NOMO-1 treated with dmso at 0.1 percent for 144 hours (cell line): ENCODE measurements around the gene RBPMS2.

Experiments used
- DNase-seq: peaks from one replicate; lab custom pipeline; 2025; ENCODE audit not compliant: unreplicated experiment; lab: John Stamatoyannopoulos, UW

Gene RBPMS2

GRCh38 chr15:64731012-64731804 is 44.2 kb downstream of the RBPMS2 start:
- peak; percentile 61 for DNase-seq

- no peak for DNase-seq
These were observed 45.2 kb downstream of the RBPMS2 start for GRCh38 chr15:64730151-64730550.

GRCh38 chr15:64720188-64720587 is 55.2 kb downstream of the RBPMS2 start:
- DNase-seq, result no peak

GRCh38 chr15:64717735-64718495 is 57.5 kb downstream of the RBPMS2 start:
- no peak for DNase-seq

- DNase-seq, result no peak
These were observed 58.3 kb downstream of the RBPMS2 start for GRCh38 chr15:64717130-64717529.

- DNase-seq, result no peak
These were observed 58.9 kb downstream of the RBPMS2 start for GRCh38 chr15:64716452-64716851.

- DNase-seq, result no peak
These were observed 61.8 kb downstream of the RBPMS2 start for GRCh38 chr15:64713592-64713991.

GRCh38 chr15:64712353-64712752 is 63.0 kb downstream of the RBPMS2 start:
- no peak for DNase-seq

- DNase-seq, result no peak
These were observed 64.5 kb downstream of the RBPMS2 start for GRCh38 chr15:64710676-64711428.

GRCh38 chr15:64706011-64706911 is 69.1 kb downstream of the RBPMS2 start:
- DNase-seq, result no peak

GRCh38 chr15:64705006-64705405 is 70.4 kb downstream of the RBPMS2 start:
- DNase-seq, result no peak

GRCh38 chr15:64703632-64703959 is 71.8 kb downstream of the RBPMS2 start:
- no peak for DNase-seq

GRCh38 chr15:64702816-64703631 is 72.4 kb downstream of the RBPMS2 start:
- DNase-seq, result peak; percentile 72

- DNase-seq, result no peak
These were observed 73.8 kb downstream of the RBPMS2 start for GRCh38 chr15:64701482-64702184.

- no peak for DNase-seq
These were observed 74.3 kb downstream of the RBPMS2 start for GRCh38 chr15:64701051-64701450.

- no peak for DNase-seq
These were observed 75.5 kb downstream of the RBPMS2 start for GRCh38 chr15:64699751-64700388.

GRCh38 chr15:64698823-64699222 is 76.6 kb downstream of the RBPMS2 start:
- no peak for DNase-seq

GRCh38 chr15:64697911-64698369 is 77.4 kb downstream of the RBPMS2 start:
- DNase-seq, result no peak

- DNase-seq, result no peak
These were observed 78.9 kb downstream of the RBPMS2 start for GRCh38 chr15:64696481-64696880.
